Neural cell (in vitro differentiated cells): ENCODE results near the gene RNF26. TPM values are rescaled to one million over a fixed set of nuclear protein-coding genes. Genes with fewer than 3 reads are reported as not detected.

Experiments
- H2AFZ ChIP-seq: fragments of 200-600, 300-800 bp; sonication (generic), shearing (Covaris generic); 2 replicates; pipeline ENCODE4 v1.6.0; 2014; ENCODE audit warnings: low read depth, mild to moderate bottlenecking, antibody characterized with exemption, low read length, moderate library complexity
- H3F3A ChIP-seq: fragments of 200-600 bp; shearing (Covaris generic); 2 replicates; pipeline ENCODE4 v1.6.1; 2016; ENCODE audit warnings: mild to moderate bottlenecking, moderate library complexity, mixed read lengths, antibody characterized with exemption, low read length; ENCODE audit not compliant: insufficient read depth, poor library complexity, severe bottlenecking
- H3K27ac ChIP-seq: fragments of 200-600, 300-800 bp; sonication (generic), shearing (Covaris generic); 2 replicates; pipeline ENCODE4 v1.5.1; 2014; ENCODE audit warnings: mild to moderate bottlenecking, low read length, moderate library complexity
- H3K27me3 ChIP-seq: fragments of 300-800, 200-600 bp; sonication (generic), shearing (Covaris generic); 2 replicates; pipeline ENCODE4 v1.6.0; 2014; ENCODE audit warnings: mild to moderate bottlenecking, low read depth, low read length, moderate library complexity; ENCODE audit not compliant: insufficient read depth
- H3K36me3 ChIP-seq: fragments of 300-800, 200-600 bp; sonication (generic), shearing (Covaris generic); 2 replicates; pipeline ENCODE4 v1.5.1; 2014; ENCODE audit warnings: mild to moderate bottlenecking, antibody characterized with exemption, low read length, moderate library complexity; ENCODE audit not compliant: insufficient read depth
- H3K4me2 ChIP-seq: fragments of 300-800, 200-600 bp; sonication (generic), shearing (Covaris generic); 2 replicates; pipeline ENCODE4 v1.6.0; 2014; ENCODE audit warnings: mild to moderate bottlenecking, low read length
- H3K4me3 ChIP-seq: fragments of 300-800, 200-600 bp; sonication (generic), shearing (Covaris generic); 2 replicates; pipeline ENCODE4 v1.5.1; 2014; ENCODE audit warnings: mild to moderate bottlenecking, low read length, moderate library complexity
- H3K79me2 ChIP-seq: fragments of 200-600 bp; shearing (Covaris generic); replicated peaks from 2 replicates; pipeline ENCODE4 v1.6.0; 2014; ENCODE audit warnings: mild to moderate bottlenecking, low read length, moderate library complexity; ENCODE audit not compliant: insufficient read depth
- H3K9ac ChIP-seq: fragments of 300-800, 200-600 bp; sonication (generic), shearing (Covaris generic); 2 replicates; pipeline ENCODE4 v1.6.1; 2016; ENCODE audit warnings: mild to moderate bottlenecking, low read length, mixed read lengths
- H3K9me2 ChIP-seq: fragments of 200-600 bp; shearing (Covaris generic); 2 replicates; pipeline ENCODE4 v1.6.1; 2016; ENCODE audit warnings: mild to moderate bottlenecking, low read length, mixed read lengths; ENCODE audit not compliant: insufficient read depth
- H3K9me3 ChIP-seq: fragments of 200-600, 300-800 bp; sonication (generic), shearing (Covaris generic); 2 replicates; pipeline ENCODE4 v1.6.1; 2016; ENCODE audit warnings: mild to moderate bottlenecking, mixed run types, low read length, moderate library complexity, mixed read lengths
- H4K20me1 ChIP-seq: fragments of 200-600 bp; shearing (Covaris generic); 2 replicates; pipeline ENCODE4 v1.6.1; 2016; ENCODE audit warnings: mild to moderate bottlenecking, mixed run types; ENCODE audit not compliant: insufficient read depth
- CTCF ChIP-seq: fragments of 450-650 bp; IDR thresholded peaks from 2 replicates; pipeline ENCODE4 v1.5.1; 2014; ENCODE audit warnings: antibody characterized with exemption, mild to moderate bottlenecking, moderate library complexity; ENCODE audit not compliant: poor library complexity, severe bottlenecking
- EP300 ChIP-seq: fragments of 450-650 bp; conservative IDR thresholded peaks from 2 replicates; pipeline ENCODE4 v1.6.1; 2014; ENCODE audit warnings: antibody characterized with exemption, mild to moderate bottlenecking, moderate library complexity; ENCODE audit not compliant: poor library complexity, severe bottlenecking
- EZH2 ChIP-seq: fragments of 200-600, 300-800 bp; shearing (Covaris generic), sonication (generic); IDR thresholded peaks from 2 replicates; pipeline ENCODE4 v1.6.1; 2014; ENCODE audit warnings: antibody characterized with exemption, low read length, borderline replicate concordance, mild to moderate bottlenecking; ENCODE audit not compliant: insufficient read depth, poor library complexity, severe bottlenecking
- MXI1 ChIP-seq: fragments of 450-650 bp; conservative IDR thresholded peaks from 2 replicates; pipeline ENCODE4 v1.6.1; 2014; ENCODE audit warnings: antibody characterized with exemption, mild to moderate bottlenecking; ENCODE audit not compliant: poor library complexity, severe bottlenecking
- POLR2AphosphoS5 ChIP-seq: IDR thresholded peaks from 2 replicates; pipeline ENCODE4 v1.6.1; 2012
- RAD21 ChIP-seq: fragments of 450-650 bp; conservative IDR thresholded peaks from 2 replicates; pipeline ENCODE4 v1.6.1; 2014; ENCODE audit warnings: antibody characterized with exemption, mild to moderate bottlenecking, moderate library complexity
- REST ChIP-seq: IDR thresholded peaks from 2 replicates; pipeline ENCODE4 v1.6.1; 2012; ENCODE audit warnings: borderline replicate concordance
- SMC3 ChIP-seq: fragments of 450-650 bp; conservative IDR thresholded peaks from 2 replicates; pipeline ENCODE4 v1.6.1; 2014; ENCODE audit warnings: antibody characterized with exemption, mild to moderate bottlenecking, moderate library complexity; ENCODE audit not compliant: poor library complexity
- TAF1 ChIP-seq: IDR thresholded peaks from 2 replicates; pipeline ENCODE4 v1.6.1; 2012; ENCODE audit warnings: low read depth
- polyA plus RNA-seq: library from polyadenylated mRNA; depleted of rRNA; stranded (reverse); fragments of >200 nt; gene quantifications from 2 replicates; pipeline ENCODE4 v1.2.3, GENCODE V29; 2014

Gene RNF26
- polyA plus RNA-seq, 1 donor from 2014 or later: 2.6 TPM

- no peaks in the 10 kb centered on the region for H4K20me1 ChIP-seq
- no peak within 1 kb of the TSS for H2AFZ ChIP-seq
- H3F3A ChIP-seq: no peaks in the 10 kb centered on the region
- no peak within 1 kb of the TSS for H3K4me2 ChIP-seq
- peaks cover 36% of the 10 kb centered on the region for H3K27me3 ChIP-seq
- H3K79me2 ChIP-seq: no peaks in the 10 kb centered on the region
- H3K9ac ChIP-seq: no peak within 1 kb of the TSS
- H3K27ac ChIP-seq: no peak within 1 kb of the TSS
- no peaks in the 10 kb centered on the region for H3K9me2 ChIP-seq
- no peaks in the 10 kb centered on the region for H3K9me3 ChIP-seq
- H3K36me3 ChIP-seq: no peaks in the 10 kb centered on the region
- TF ChIP-seq RAD21: no peak
- no peak for TF ChIP-seq MXI1
- no peak for TF ChIP-seq CTCF
- no peak for TF ChIP-seq TAF1
- TF ChIP-seq SMC3: no peak
- no peak for TF ChIP-seq EP300
- no peak for TF ChIP-seq EZH2
- TF ChIP-seq REST: no peak
- no peak for TF ChIP-seq POLR2AphosphoS5
- peak within 1 kb of the TSS; percentile 53 for H3K4me3 ChIP-seq
Observed at GRCh38 chr11:119340335-119341221, 6.3 kb downstream of the RNF26 start, which contains the start of gene C1QTNF5. Gene C1QTNF5, minus strand, starts transcription at chr11:119340883. Its CDS starts 486 bp downstream, at chr11:119340397.

GRCh38 chr11:119341222-119342022, 7.1 kb downstream of the RNF26 start:
- H3K27me3 ChIP-seq: peaks cover 36% of the 10 kb centered on the region
- no peak overlapping the region for H3K4me2 ChIP-seq
- no peak for TF ChIP-seq MXI1
- no peak for TF ChIP-seq POLR2AphosphoS5
- TF ChIP-seq TAF1: no peak
- no peak for TF ChIP-seq EZH2
- TF ChIP-seq RAD21: no peak
- no peak for TF ChIP-seq REST
- no peak for TF ChIP-seq CTCF
- TF ChIP-seq EP300: no peak
- TF ChIP-seq SMC3: no peak
- H3K27ac ChIP-seq: no peak overlapping the region
- no peaks in the 10 kb centered on the region for H3K36me3 ChIP-seq
- no peaks in the 10 kb centered on the region for H3K9me2 ChIP-seq
- H4K20me1 ChIP-seq: no peaks in the 10 kb centered on the region
- no peaks in the 10 kb centered on the region for H3K9me3 ChIP-seq
- H3K9ac ChIP-seq: no peak overlapping the region
- no peak overlapping the region for H3K4me3 ChIP-seq
- no peak overlapping the region for H2AFZ ChIP-seq
- H3F3A ChIP-seq: no peaks in the 10 kb centered on the region
- H3K79me2 ChIP-seq: no peaks in the 10 kb centered on the region
